NCI-H446 (cell line): ENCODE results near the gene BTNL9.
"Not testable (repeated sequence)": the region's sequence is repeated elsewhere in the genome, so short reads cannot be mapped to it uniquely, and the experiment has no call there.

Experiments
- DNase-seq, 2 experiments: peaks; one replicate each; lab custom pipeline; 2025; lab: John Stamatoyannopoulos, UW

Gene BTNL9

DNA sequence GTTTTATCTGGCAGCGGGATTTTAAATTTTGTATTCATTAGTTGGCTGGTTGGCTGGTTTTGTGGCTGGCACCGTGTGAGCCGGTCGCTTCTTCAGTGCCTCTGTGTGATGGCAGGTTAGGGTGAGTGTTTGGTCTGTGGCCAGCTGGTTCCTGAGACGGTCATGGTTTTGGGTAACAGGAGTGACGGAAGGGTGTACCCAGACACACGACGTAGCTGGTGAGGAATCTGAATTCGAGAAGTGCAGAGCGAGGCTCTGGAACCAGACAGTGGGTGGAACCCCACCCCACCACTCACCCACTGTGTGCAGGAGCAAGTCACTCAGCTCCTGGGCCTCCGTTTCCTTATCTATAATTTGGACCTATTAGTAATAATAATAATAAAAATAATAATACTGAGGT lies 2.7 kb downstream of the BTNL9 start:
- DNase-seq: no peak

DNA sequence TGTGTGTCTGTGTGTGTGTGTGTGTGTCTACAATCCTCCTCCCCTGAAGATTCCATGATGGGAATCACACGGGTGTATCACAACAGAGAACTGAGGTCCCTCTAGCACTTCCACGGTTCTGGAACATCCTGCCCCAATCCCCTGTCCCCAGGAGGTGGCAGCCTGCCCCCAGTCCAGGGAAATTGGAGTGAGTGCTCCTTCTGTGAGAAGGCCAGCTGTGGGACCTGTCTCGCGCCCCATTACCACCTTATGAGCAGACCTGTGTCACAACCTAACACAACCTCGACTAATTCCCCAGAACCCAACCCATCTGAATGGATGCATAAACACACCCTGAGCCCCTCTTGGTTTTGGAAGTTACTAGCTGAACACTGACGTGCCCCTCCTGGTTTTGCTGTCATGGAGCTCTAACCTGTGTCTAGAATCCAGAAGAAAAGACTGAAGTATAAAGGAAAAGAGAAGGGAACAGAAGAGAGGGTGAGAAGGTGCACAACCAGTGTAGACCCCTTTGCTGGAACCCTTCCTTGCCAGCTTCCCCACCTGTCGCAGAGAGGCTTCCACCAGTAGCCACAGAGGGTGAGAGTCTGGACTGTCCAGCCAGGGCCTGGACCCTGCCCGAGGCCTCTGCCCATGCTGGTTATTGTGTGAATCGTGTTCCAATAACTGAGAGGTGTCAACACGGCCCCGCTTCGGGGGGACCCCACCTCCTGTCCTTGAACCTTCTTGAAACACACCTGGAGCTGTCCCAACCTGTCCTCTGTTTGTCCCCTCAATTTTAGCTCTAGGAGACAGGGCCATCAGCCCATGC lies 3.4 kb downstream of the BTNL9 start:
- DNase-seq: no peak

DNA sequence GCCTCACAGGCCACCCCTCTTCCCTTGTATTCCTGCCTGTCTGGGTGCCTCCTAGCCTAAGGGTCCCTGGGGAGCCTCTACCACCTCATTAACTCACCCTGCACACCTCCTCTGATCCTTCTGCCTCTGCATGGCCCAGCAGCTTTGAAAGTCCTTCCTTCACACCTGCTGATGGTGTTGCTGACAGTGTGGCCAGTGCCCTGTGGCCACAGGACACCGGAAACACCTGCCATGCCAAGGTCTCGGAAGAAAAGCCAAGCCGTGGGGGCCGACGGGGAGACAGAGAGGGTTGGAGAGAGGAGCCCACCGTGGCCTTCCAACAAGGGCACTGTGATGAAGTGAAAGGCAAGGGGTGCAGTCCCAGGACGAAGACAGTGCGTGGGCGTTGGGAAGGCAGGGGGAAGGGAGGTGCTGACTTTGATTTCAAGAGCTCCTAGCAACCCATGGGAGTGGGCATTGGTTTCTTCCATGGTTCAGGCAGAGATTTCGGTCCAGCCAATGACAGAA lies 4.1 kb downstream of the BTNL9 start:
- no peak for DNase-seq

DNA sequence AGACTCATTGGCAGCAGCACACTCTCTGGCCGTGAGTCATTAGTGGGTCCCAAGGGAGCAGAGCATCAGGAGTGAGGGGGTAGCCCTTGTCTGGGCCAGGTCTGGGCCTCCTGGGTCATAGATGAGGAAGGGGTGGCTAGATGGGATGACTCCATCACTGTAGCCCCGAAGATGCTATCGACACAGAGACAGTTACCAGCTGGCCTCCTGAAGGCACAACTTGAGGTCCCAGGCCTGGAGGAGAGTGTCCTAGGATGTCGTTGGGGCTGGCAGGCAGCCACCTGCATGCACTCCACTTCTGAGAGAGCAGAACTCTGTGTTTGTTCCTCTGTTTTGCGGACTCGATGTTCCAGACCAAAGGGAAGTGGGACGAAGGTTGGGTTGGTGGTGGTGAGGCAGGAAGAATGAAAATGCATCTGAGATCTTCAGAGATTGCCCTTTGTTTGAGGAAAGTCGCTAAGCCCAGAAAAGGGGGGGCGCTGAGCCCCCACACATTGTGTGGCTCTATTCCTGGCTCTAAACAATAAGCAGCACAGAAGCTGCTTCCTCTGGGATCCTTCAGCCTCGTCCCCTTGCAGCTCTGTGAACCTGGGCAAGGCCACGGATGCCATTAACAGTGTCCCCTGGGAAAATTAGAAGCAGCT lies 4.7 kb downstream of the BTNL9 start:
- no peak for DNase-seq

DNA sequence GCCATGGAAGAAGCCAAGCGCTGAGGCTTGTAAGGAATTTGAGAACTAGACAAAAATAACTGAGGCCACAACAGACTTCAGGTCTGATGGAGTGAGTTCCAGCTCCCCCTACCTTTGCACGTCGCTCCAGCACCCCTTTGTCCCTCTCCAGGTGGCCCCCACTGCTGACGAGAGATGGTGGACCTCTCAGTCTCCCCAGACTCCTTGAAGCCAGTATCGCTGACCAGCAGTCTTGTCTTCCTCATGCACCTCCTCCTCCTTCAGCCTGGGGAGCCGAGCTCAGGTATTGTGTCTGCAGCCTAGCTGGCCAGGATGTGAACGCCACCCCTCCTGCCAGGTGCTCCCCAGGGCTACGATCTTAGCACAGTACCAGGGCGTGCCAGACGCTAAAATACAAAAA lies 5.2 kb downstream of the BTNL9 start:
- DNase-seq: no peak

DNA sequence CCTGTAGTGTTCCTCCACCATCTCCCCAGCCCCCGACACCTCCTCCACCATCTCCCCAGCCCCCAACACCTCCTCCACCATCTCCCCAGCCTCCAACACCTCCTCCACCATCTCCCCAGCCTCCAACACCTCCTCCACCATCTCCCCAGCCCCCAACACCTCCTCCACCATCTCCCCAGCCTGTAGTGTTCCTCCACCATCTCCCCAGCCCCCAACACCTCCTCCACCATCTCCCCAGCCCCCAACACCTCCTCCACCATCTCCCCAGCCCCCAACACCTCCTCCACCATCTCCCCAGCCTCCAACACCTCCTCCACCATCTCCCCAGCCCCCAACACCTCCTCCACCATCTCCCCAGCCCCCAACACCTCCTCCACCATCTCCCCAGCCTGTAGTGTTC lies 5.8 kb downstream of the BTNL9 start:
- DNase-seq: not testable (repeated sequence)

DNA sequence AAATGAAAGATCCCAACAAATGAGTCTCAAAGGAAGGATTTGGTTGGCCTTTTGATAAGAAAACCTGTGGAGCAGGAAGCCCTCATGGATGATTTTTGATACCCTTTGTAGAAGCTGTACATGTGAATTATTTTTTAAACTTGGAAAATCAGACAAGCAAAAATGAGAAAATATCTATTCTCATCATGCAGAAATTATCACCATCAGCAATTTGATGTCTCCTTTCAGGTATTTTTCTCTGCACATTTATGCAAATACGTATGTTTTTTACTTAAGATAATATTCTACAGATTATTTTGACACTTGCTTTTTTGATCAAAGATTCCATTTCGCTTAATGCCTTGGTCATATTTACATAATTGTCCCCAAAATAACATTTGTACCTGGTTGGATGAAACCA lies 7.2 kb downstream of the BTNL9 start:
- no peak for DNase-seq

DNA sequence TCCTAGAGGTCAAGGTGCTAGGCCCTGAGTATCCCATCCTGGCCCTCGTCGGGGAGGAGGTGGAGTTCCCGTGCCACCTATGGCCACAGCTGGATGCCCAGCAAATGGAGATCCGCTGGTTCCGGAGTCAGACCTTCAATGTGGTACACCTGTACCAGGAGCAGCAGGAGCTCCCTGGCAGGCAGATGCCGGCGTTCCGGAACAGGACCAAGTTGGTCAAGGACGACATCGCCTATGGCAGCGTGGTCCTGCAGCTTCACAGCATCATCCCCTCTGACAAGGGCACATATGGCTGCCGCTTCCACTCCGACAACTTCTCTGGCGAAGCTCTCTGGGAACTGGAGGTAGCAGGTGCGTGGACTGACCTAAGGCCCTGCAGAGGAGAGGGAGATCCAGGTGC lies 7.9 kb downstream of the BTNL9 start:
- DNase-seq: no peak

DNA sequence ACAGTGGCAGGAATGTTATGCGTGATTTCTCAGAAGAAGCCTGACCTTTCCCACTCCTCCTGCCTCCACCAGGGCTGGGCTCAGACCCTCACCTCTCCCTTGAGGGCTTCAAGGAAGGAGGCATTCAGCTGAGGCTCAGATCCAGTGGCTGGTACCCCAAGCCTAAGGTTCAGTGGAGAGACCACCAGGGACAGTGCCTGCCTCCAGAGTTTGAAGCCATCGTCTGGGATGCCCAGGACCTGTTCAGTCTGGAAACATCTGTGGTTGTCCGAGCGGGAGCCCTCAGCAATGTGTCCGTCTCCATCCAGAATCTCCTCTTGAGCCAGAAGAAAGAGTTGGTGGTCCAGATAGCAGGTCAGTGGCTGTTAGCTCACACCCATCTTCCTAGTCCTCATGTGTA lies 9.9 kb downstream of the BTNL9 start:
- no peak for DNase-seq

DNA sequence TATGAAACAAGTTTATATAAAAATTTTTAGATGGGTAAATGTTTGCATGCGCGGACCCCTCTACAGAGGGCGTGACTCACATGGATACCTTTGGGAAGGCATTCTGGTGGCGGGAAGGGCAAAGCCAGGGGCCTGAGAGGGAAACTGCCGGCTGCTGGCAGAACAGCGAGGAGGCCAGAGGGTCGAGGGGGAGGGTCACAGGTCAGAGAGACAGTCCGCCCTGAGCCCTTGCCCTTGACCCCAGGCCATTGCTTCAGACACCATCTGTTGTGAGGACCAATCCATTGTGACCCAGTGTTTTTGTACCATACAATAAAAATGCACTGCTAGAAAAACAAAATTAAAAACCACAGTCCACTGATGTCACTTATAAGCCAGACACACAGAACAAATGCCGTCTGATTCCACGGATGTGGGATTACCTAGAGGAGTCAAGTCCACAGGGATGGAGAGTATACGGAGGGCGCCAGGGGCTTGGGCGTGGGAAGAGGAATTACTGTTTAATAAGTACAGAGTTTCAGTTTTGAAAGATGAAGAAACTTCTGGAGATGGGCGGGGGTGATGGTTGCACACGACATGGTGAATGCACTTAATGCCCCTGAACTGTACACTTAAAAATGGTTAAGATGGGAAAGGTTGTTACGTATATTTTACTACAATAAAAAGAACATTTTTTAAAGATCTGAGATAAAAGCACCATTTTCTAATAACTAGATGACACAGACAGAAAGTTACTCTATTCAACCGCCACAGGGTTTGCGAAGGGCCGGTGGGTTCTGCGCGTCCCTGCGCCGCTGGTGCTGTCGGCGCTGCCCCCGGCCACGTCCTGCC lies 12.0 kb downstream of the BTNL9 start:
- DNase-seq: no peak

DNA sequence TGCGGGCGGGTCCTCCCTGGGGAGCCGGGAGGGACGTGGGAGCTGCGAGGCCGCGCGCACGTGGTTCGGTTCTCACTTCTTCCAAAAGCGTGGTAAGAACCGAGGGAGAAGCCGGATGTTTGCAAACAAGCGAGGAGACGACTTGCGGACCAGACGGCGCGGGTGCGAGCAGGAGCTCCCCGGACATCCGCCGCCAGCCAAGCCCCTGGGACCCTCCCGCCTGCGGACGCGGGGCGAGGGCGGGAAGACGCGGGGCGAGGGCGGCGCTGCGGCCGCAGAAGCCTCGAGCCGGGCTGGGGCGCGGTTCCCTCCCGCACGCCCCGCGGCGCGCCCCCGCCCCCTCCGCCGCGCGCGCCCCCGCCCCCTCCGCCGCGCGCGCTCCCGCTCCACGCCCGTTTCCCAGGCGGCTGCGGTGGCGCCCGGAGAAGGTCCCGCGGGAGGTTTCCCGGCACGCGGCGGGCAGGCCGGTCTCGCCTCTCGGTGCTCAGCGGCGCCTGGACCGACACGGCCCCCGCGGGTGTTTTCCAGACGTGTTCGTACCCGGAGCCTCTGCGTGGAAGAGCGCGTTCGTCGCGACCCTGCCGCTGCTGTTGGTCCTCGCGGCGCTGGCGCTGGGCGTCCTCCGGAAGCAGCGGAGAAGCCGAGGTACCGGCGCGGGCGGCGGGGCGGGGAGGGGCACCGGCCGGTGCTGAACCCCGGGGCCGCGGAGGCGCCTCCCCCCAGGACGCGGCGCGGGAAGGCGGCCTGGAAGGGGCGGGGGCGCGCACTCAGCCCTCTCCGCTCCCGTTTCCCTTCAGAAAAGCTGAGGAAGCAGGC lies 12.8 kb downstream of the BTNL9 start:
- no peak for DNase-seq

DNA sequence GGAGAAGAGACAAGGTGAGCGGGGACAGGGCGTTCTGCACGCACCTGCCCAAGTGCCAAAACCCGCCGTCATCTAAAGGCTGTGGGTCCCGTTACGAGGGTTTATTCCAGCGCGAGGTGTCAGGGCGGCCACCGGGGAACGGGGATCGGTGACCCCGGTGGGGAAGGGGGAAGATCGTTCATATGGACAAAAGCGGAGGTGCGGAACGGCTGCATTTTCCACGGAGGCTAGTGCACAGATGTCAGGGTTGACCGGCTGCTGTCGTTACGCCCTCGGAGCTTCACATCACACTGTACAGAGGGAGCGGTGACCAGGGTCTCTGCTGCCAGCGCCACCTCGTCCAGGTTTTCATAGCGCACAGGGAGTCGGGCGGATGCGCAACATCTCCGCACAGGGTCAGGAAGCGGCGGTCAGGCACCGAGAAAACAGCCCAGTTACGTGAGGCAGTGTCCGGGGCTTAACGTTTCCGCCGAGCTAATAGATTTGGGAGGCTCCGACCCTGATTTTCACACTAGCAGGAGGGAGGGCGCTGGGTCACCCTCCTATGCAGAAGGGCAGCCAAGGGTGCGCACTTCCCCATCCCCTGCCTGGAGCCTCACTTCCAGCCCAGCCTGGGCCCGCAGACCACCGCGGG lies 13.5 kb downstream of the BTNL9 start:
- DNase-seq: no peak

DNA sequence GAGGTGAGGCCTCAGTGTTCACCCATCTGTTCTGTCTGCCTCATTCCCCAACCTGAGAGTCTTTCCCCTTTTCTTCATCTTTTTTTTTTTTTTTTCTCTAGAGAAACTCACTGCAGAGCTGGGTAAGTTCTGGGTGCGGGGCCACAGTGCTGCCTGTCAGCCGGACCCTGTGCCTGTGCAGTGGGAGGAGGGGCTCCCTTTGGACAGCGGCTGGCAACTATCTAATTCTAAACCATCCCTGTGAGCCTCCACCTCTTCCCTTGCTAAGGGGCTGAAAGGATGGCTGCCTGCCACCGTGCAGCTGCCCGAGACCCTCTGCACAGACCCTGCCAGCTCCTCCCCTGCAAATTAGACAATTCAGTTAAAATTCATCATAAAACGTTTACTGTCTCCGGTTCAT lies 14.1 kb downstream of the BTNL9 start:
- DNase-seq: no peak

DNA sequence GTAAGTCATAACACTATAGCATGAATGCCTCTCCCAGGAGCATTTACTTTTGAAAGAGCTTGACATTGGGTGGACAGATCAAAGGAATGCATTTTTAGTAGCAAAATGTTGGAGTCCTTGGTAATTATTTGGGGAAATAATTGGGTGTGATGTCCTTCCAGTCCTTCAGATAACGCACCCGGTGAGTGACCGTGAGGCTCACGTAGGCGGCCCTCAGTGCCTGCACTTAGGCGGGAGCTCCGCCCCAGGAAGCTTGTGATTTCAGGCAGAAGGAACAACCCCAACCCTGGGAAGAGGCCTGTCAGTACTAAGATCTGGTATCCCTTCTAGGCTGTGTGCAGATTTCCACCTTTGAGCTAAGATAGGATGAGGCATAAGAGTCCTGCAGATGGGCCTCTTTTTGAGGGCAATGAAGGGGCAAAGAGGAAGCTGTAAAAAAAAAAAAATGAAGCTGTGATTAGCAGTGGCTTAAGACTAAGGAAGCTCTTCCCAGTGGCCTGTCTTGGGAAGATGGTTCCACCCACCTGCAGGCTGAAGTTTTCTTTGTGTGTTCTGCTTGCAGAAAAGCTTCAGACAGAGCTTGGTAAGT lies 14.9 kb downstream of the BTNL9 start:
- DNase-seq: no peak

DNA sequence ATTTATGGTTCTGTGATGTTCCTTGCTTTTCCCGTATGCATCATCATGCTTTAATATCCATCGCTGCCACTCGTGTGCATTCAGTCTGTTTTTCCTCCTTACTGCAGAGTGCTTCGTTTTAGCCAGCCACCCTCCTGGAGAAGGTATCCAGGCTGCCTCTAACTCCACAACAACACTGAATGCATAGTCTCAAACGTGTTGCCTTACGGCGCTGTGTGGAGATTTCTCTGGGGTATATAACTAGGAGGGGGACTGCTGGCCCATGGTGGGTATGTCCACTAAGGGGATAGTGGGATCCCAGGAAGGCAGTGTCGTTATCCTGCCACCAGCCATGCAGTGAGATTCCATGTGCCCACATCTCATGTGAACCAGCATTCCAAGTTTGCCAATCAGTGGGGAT lies 16.4 kb downstream of the BTNL9 start:
- no peak for DNase-seq

DNA sequence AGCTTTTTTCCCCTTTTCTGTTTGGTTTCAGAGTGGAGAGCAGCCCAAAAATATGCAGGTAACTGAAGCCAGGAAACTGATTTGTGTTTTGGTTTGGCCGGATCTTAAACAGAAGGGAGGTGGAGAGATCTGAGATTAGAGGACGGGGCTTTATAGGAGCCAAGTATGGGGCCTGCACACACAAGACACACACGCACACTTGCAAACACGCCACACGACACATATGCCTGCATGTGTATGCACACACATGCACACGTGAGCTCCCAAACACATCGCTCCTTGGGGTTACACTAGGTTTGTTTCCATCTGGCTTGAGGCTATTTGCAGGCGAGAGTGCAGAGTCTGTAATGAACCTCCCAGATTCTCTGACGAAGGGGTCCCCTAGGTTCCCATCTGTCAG lies 18.3 kb downstream of the BTNL9 start:
- no peak for DNase-seq

DNA sequence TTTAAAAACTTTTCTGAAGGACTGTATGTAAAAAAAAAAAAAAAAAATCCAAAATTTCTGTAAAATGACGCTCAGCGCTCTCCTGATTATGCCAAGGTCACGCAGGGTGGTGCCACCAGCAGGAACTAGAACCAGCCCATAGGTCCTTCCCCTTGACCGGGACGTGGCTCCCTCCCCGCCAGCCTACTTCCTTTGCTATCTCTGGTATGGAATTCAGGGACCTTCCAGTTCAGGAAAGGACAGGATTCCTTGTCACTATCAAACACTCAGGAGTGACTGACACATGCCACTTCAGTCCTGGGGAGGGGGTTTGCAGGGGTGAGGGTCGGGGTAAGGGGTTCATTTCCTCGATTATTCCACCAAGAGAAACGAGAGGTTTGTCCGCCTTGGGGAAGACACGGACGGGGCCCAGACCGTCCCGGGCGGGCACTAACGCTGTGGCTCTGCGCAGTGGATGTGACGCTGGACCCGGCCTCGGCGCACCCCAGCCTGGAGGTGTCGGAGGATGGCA lies 18.8 kb downstream of the BTNL9 start:
- no peak for DNase-seq

DNA sequence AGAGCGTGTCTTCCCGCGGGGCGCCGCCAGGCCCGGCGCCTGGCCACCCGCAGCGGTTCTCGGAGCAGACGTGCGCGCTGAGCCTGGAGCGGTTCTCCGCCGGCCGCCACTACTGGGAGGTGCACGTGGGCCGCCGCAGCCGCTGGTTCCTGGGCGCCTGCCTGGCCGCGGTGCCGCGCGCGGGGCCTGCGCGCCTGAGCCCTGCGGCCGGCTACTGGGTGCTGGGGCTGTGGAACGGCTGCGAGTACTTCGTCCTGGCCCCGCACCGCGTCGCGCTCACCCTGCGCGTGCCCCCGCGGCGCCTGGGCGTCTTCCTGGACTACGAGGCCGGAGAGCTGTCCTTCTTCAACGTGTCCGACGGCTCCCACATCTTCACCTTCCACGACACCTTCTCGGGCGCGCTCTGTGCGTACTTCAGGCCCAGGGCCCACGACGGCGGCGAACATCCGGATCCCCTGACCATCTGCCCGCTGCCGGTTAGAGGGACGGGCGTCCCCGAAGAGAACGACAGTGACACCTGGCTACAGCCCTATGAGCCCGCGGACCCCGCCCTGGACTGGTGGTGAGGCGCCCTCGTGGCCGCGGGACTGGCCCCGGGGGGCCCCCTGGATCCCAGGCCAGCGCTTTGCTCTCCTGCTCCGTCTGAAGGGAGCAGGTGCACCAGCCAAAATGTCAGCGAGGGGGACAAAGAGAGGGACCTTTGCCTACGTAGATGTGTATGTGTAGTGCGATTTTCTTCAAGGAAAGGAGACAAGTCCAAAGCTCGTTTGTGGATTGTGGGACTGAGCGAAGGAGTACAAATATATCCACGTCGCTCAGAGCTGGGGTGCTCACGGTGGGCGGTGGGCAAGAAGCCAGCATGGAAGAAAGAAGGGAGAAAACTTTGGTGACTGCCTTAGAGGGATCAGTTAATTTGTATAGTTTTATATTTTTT lies 19.5 kb downstream of the BTNL9 start:
- no peak for DNase-seq

DNA sequence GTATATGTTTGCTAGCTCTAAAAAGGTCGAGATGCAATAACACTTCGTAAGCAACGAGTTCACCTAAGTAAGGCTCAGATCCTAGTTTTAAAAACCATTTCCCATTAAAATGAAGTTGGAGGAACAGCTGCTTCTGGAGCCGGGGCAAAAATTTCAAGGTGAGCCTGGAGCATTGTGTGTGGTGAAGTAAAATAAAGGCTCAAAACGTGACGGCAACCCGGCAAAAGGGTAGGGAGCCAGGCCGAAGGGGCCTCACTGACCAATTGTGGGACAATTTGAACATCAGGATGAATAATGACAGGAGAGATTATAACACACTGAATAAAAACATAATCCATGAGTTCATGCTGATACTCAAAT lies 20.1 kb downstream of the BTNL9 start:
- DNase-seq: no peak

DNA sequence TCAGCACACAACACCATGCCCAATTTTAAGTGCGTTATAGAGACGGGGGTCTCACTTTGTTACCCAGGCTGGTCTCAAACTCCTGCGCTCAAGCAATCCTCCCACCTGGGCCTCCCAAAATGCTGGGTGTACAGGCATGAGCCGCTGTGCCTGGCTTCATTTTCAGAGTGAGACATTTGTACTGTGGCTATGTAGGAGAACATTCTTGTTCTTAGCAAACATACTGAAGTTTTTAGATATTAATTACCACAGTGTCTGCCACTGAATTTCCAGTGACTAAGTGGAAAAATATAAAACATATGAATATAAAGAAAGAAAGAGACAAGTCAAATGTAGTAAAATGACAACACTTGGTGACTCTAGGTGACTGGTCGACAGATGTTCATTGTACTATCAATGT lies 20.9 kb downstream of the BTNL9 start:
- DNase-seq: no peak
